BJ (cell line): ENCODE results near the gene RBM11. TPM values are rescaled to one million over a fixed set of nuclear protein-coding genes. Genes with fewer than 3 reads are reported as not detected.

Experiments
- CTCF ChIA-PET: fragments of 350-600 bp; formaldehyde crosslinking; extraction: SDS; loops from one replicate; lab custom pipeline; 2021; ENCODE audit warnings: antibody characterized with exemption, inconsistent platforms; lab: Yijun Ruan, JAX
- POLR2A ChIA-PET: fragments of 300-600 bp; sonication (Branson Sonifier 250); formaldehyde crosslinking; extraction: SDS; loops from one replicate; lab custom pipeline; 2021; ENCODE audit warnings: antibody characterized with exemption; lab: Charles Lee
- DNase-seq: peaks from one replicate; pipeline ENCODE4 v3.0.0-alpha.2; 2011; ENCODE audit warnings: low read depth
- H3K27me3 ChIP-seq: 2 replicates; pipeline ENCODE4 v1.6.0; 2011; ENCODE audit warnings: low read length; ENCODE audit not compliant: control insufficient read depth, insufficient read depth
- H3K36me3 ChIP-seq: 2 replicates; pipeline ENCODE4 v1.5.1; 2011; ENCODE audit warnings: low read length; ENCODE audit not compliant: control insufficient read depth, insufficient read depth
- H3K4me3 ChIP-seq: 2 replicates; pipeline ENCODE4 v1.5.1; 2011; ENCODE audit warnings: low read depth, mild to moderate bottlenecking, control low read depth, low read length
- polyA plus RNA-seq: library from polyadenylated mRNA; depleted of rRNA; stranded (reverse); fragments of >200 nt; gene quantifications from 2 replicates; pipeline ENCODE4 v1.2.3, GENCODE V29; 2011
- TF ChIP-seq, protein P1 (sequence below): IDR thresholded peaks from 2 replicates; pipeline ENCODE4 v1.5.1; 2011; ENCODE audit warnings: low read depth, mild to moderate bottlenecking, control low read depth, inconsistent platforms, low read length, moderate library complexity; ENCODE audit not compliant: insufficient read depth

Gene RBM11
- polyA plus RNA-seq, 1 experiment, result not detected

DNA sequence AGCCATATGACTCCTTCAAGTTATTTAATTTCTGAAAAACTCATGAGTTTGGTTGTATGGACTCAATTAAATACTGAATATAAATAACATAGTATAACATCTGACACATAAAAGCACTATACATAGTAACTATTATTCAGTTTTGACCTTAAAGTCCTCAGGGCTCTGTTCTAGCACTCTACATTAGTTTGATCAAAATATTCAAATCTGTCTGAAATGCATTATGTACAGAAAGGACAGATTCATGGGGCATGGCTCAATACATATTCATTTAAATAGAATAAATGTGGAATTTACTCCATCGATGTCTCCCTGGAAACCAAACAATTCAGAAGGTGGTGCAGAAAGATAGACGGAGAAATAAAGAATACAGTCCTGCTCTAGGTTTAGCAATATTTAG, 49.1 kb downstream of the RBM11 start:
- H3K4me3 ChIP-seq, result no peak overlapping the region
- TF ChIP-seq, protein P1, sequence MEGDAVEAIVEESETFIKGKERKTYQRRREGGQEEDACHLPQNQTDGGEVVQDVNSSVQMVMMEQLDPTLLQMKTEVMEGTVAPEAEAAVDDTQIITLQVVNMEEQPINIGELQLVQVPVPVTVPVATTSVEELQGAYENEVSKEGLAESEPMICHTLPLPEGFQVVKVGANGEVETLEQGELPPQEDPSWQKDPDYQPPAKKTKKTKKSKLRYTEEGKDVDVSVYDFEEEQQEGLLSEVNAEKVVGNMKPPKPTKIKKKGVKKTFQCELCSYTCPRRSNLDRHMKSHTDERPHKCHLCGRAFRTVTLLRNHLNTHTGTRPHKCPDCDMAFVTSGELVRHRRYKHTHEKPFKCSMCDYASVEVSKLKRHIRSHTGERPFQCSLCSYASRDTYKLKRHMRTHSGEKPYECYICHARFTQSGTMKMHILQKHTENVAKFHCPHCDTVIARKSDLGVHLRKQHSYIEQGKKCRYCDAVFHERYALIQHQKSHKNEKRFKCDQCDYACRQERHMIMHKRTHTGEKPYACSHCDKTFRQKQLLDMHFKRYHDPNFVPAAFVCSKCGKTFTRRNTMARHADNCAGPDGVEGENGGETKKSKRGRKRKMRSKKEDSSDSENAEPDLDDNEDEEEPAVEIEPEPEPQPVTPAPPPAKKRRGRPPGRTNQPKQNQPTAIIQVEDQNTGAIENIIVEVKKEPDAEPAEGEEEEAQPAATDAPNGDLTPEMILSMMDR, result no peak
- ChIA-PET POLR2A (no interaction called here), CTCF (no interaction called here)
- no peaks in the 10 kb centered on the region for H3K36me3 ChIP-seq
- no peaks in the 10 kb centered on the region; the same call in 1 of the 2 replicates for H3K27me3 ChIP-seq
- DNase-seq, result no peak

DNA sequence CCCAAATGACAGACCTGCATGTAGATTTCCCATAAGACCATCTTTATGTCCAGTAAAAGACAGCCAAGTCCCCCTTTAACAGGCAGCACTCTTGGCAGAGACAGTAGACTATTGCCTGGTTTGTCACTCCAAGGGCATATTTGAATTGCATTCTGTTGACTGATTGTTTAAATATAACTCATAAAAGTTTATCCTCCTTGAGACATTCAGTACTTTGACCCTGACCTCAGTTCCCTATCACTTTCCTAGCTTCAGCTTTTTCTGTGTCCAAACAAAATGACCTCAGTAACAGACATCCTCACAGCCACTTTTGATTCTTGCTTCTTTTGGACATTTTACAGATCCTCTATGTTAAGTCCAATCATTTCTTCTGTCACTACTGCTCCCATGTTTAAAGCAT, 51.1 kb downstream of the RBM11 start:
- no peak overlapping the region for H3K4me3 ChIP-seq
- CTCF ChIA-PET, result interaction anchor here (1.0 kb wide), 1 partner anchor 13 kb away, joined by 4 read pairs; no protein-coding TSS in a partner anchor
- no peaks in the 10 kb centered on the region; the same call in 1 of the 2 replicates for H3K27me3 ChIP-seq
- TF ChIP-seq, protein P1, result no peak
- no peaks in the 10 kb centered on the region for H3K36me3 ChIP-seq
- DNase-seq, result no peak
- POLR2A ChIA-PET, result no interaction called here

DNA sequence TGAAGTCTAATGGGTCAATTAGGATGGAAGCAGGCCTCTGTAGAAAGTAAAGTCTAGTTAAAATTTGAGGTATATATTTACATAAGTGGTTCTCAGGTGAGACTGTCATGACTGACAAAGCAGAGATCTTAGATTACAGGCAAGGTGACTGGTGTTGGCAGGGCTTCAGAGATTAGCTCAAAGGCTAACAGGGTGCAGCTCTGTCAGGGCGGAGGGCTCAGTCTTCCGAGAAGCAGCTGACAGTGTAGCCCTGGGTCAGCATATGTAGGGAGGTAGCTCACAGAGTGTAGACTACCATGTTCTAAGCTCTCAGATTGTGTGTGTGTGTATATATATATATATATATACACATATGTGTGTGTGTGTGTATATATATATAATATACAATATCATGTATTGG, 54.7 kb downstream of the RBM11 start:
- Histone ChIP-seq H3K4me3 (no peak overlapping the region), H3K27me3 (no peaks in the 10 kb centered on the region), H3K36me3 (no peaks in the 10 kb centered on the region)
- CTCF ChIA-PET, result no interaction called here
- POLR2A ChIA-PET, result no interaction called here
- DNase-seq, result no peak
- TF ChIP-seq, protein P1, result no peak

DNA sequence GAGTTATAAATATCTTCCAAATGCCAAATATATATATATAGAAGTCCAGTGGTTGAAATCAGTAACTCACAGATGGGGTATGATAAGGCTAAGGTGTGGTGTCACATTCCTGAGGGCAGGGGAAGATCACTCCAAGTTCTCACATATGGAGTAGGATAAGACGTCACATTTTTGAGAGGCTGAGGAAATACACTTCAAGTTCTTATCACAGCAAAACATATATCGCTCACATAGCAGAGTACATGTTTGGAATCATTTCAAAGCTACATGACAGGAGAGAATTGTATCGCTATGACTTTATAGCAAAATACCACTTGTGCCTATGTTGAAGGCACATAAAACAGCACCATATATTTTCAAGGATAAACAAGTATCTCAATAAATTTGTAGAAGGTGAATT, 55.1 kb downstream of the RBM11 start:
- H3K27me3 ChIP-seq, result no peaks in the 10 kb centered on the region
- no peak overlapping the region for H3K4me3 ChIP-seq
- H3K36me3 ChIP-seq, result no peaks in the 10 kb centered on the region
- TF ChIP-seq, protein P1, result no peak
- ChIA-PET CTCF (no interaction called here), POLR2A (no interaction called here)
- no peak for DNase-seq

DNA sequence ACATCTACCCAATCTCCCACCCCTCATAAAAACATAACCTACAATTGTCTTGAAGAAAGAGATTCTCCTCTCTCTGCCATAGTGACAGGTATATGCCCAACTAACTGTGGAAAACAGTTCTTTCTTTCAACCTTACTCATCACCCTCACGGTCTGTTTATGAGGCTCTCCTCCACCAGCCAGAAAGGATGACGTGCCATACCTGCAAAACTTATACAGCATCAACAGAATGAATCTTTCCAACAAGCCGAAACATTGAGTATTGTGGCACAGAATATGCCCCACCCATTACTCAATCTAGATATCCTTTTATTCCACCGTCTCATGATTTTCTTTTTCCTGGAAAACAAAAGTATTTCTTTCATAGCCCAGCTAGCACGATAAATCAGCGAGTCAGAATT, 55.7 kb downstream of the RBM11 start:
- POLR2A ChIA-PET, result no interaction called here
- DNase-seq, result no peak
- TF ChIP-seq, protein P1, result no peak
- H3K36me3 ChIP-seq, result no peaks in the 10 kb centered on the region
- no peaks in the 10 kb centered on the region for H3K27me3 ChIP-seq
- H3K4me3 ChIP-seq, result no peak overlapping the region
- CTCF ChIA-PET, result no interaction called here
